A549 (cell line): ENCODE measurements around the gene XCR1. TPM values are rescaled to one million over a fixed set of nuclear protein-coding genes. Genes with fewer than 3 reads are reported as not detected.

Experiments
- ATAC-seq, 2 experiments: fragments of 200-7000 bp in 1 of 2; fragments of >200 bp in 1 of 2; cut with Nextera tagmentation in 1 of 2; cut with Tn5 transposase in 1 of 2; 3 replicates each; pipeline versions ENCODE4 v1.8.0 to v1.9.1; 2018 to 2020; ENCODE audit warnings: mild to moderate bottlenecking in 1 of 2, moderate library complexity in 1 of 2
- CTCF ChIA-PET: fragments of 300-600 bp; sonication (Branson Sonifier 250); formaldehyde crosslinking; extraction: SDS; loops from one replicate; lab custom pipeline; 2021; ENCODE audit warnings: antibody characterized with exemption, inconsistent platforms; lab: Yijun Ruan, JAX
- POLR2A ChIA-PET: fragments of 350-600 bp; formaldehyde crosslinking; extraction: SDS; loops from one replicate; lab custom pipeline; 2021; ENCODE audit warnings: antibody characterized with exemption, inconsistent platforms; lab: Yijun Ruan, JAX
- DNase-seq, 2 experiments: peaks; one replicate each; pipeline versions ENCODE4 v3.0.0 to v3.0.0-alpha.2; 2011 to 2016; ENCODE audit warnings: low read depth in 1 of 2, low spot score in 1 of 2
- FAIRE-seq: peaks from 2 replicates; lab custom pipeline; 2011; peaks lifted over from hg19 to GRCh38; lab: Jason Lieb, UNC
- H3K27ac ChIP-seq, 2 experiments: fragments of >200 bp; sonication (Bioruptor Twin); formaldehyde crosslinking; 3 replicates each; pipeline ENCODE4 v1.5.1; 2016 to 2017
- H3K4me1 ChIP-seq: fragments of >200 bp; sonication (Bioruptor Twin); formaldehyde crosslinking; 3 replicates; pipeline ENCODE4 v1.6.1; 2016
- H3K4me2 ChIP-seq: fragments of >200 bp; sonication (Bioruptor Twin); formaldehyde crosslinking; 3 replicates; pipeline ENCODE4 v1.6.1; 2016
- H3K4me3 ChIP-seq: fragments of >200 bp; sonication (Bioruptor Twin); formaldehyde crosslinking; 3 replicates; pipeline ENCODE4 v1.5.1; 2016
- H3K9me3 ChIP-seq: fragments of >200 bp; sonication (Bioruptor Twin); formaldehyde crosslinking; 3 replicates; pipeline ENCODE4 v1.6.1; 2016
- ATOH8 ChIP-seq: fragments of 250-450 bp; sonication (Bioruptor Pico); IDR thresholded peaks from 2 replicates; pipeline ENCODE4 v1.5.0; 2020; ENCODE audit warnings: low read depth, mild to moderate bottlenecking, moderate library complexity
- CHD4 ChIP-seq: fragments of 200-600 bp; sonication (generic); IDR thresholded peaks from 2 replicates; pipeline ENCODE4 v1.6.1; 2016; ENCODE audit warnings: antibody characterized with exemption, mild to moderate bottlenecking, borderline replicate concordance
- CTCF ChIP-seq: fragments of >200 bp; sonication (Bioruptor Twin); formaldehyde crosslinking; IDR thresholded peaks from 3 replicates; pipeline ENCODE4 v1.5.1; 2016
- ELK1 ChIP-seq: fragments of 150-350 bp; IDR thresholded peaks from 2 replicates; pipeline ENCODE4 v1.6.1; 2014; ENCODE audit warnings: low read depth, mild to moderate bottlenecking, low read length
- EP300 ChIP-seq, 2 experiments: fragments of >200 bp; sonication (Bioruptor Twin); formaldehyde crosslinking; IDR thresholded peaks; 2 replicates in 1 of 2; 3 replicates in 1 of 2; pipeline ENCODE4 v1.6.1; 2016 to 2017
- FOSL2 ChIP-seq, 2 experiments: fragments of 450-650 bp in 1 of 2; fragments of >200 bp in 1 of 2; sonication (Bioruptor Twin) in 1 of 2; formaldehyde crosslinking; IDR thresholded peaks; 2 replicates each; pipeline versions ENCODE4 v1.5.0 to v1.6.1; 2016 to 2020; ENCODE audit warnings: mild to moderate bottlenecking in 1 of 2, moderate library complexity in 1 of 2
- FOXS1 ChIP-seq: fragments of 250-450 bp; sonication (Bioruptor Pico); IDR thresholded peaks from 2 replicates; pipeline ENCODE4 v1.5.0; 2020; ENCODE audit warnings: mild to moderate bottlenecking, moderate library complexity
- GATA3 ChIP-seq: IDR thresholded peaks from 2 replicates; pipeline ENCODE4 v1.6.1; 2012; ENCODE audit warnings: borderline replicate concordance
- HMGXB4 ChIP-seq: fragments of 250-450 bp; sonication (Bioruptor Pico); IDR thresholded peaks from 2 replicates; pipeline ENCODE4 v1.5.0; 2021; ENCODE audit warnings: mild to moderate bottlenecking, moderate library complexity, borderline replicate concordance
- KDM1A ChIP-seq: fragments of 200-600 bp; sonication (generic); IDR thresholded peaks from 2 replicates; pipeline ENCODE4 v1.6.1; 2016; ENCODE audit warnings: low read depth, mild to moderate bottlenecking
- KDM5A ChIP-seq: fragments of 200-600 bp; sonication (generic); IDR thresholded peaks from 2 replicates; pipeline ENCODE4 v1.6.1; 2016; ENCODE audit warnings: antibody characterized with exemption, mild to moderate bottlenecking
- MAFK ChIP-seq: fragments of 450-650 bp; IDR thresholded peaks from 2 replicates; pipeline ENCODE4 v1.6.1; 2014; ENCODE audit not compliant: partially characterized antibody
- MAX ChIP-seq: IDR thresholded peaks from 2 replicates; pipeline ENCODE4 v1.6.1; 2012
- MAZ ChIP-seq: fragments of 150-350 bp; IDR thresholded peaks from 2 replicates; pipeline ENCODE4 v1.6.1; 2014; ENCODE audit warnings: antibody characterized with exemption, low read depth, low read length, borderline replicate concordance
- MYC ChIP-seq: IDR thresholded peaks from 2 replicates; pipeline ENCODE4 v1.6.1; 2012; ENCODE audit warnings: mild to moderate bottlenecking, inconsistent platforms, low read length, improper control_type of control experiment, borderline replicate concordance
- PBX3 ChIP-seq: IDR thresholded peaks from 2 replicates; pipeline ENCODE4 v1.6.1; 2012
- PHF8 ChIP-seq: fragments of 200-600 bp; sonication (generic); IDR thresholded peaks from 2 replicates; pipeline ENCODE4 v1.6.1; 2016; ENCODE audit warnings: low read depth, mild to moderate bottlenecking, antibody characterized with exemption, moderate library complexity, borderline replicate concordance
- POLR2A ChIP-seq: IDR thresholded peaks from 2 replicates; pipeline ENCODE4 v1.6.1; 2012; ENCODE audit warnings: mild to moderate bottlenecking, low read length
- POLR2AphosphoS2 ChIP-seq: conservative IDR thresholded peaks from 2 replicates; pipeline ENCODE4 v1.6.1; 2012; ENCODE audit warnings: low read length, improper control_type of control experiment, inconsistent platforms
- RCOR1 ChIP-seq: fragments of 150-350 bp; IDR thresholded peaks from 2 replicates; pipeline ENCODE4 v1.6.1; 2014; ENCODE audit warnings: antibody characterized with exemption, low read length, low read depth
- TFCP2L1 ChIP-seq: fragments of 250-450 bp; sonication (Bioruptor Pico); IDR thresholded peaks from 2 replicates; pipeline ENCODE4 v1.5.0; 2021; ENCODE audit warnings: mild to moderate bottlenecking
- USF2 ChIP-seq: fragments of 450-650 bp; IDR thresholded peaks from 2 replicates; pipeline ENCODE4 v1.6.1; 2014; ENCODE audit warnings: antibody characterized with exemption
- WGBS: methylation state at CpG from one replicate; pipeline ENCODE4 v1.1.6; 2017; ENCODE audit errors: missing lambda C conversion rate; 5-methylcytosine and 5-hydroxymethylcytosine counted together
- polyA plus RNA-seq, 4 experiments: library from polyadenylated mRNA; depleted of rRNA in 3 of 4; stranded (reverse); fragments of >200 nt; fragmentation: RNase III in 1 of 4; extraction: RNeasy Plus Mini Kit Qiagen cat#74134 plus additional on column Dnase treatment in 1 of 4; gene quantifications; 2 replicates in 3 of 4; 3 replicates in 1 of 4; pipeline ENCODE4 v1.2.3, GENCODE V29; 2011 to 2017

The XCR1 gene
- polyA plus RNA-seq, 2 of the 4 experiments (the other 2 are of a cell fraction), result not detected

GRCh38 chr3:46060551-46060950, 33.3 kb upstream of the XCR1 start:
- H3K4me3 ChIP-seq, result no peak overlapping the region
- FAIRE-seq, result no peak
- no peak overlapping the region for H3K27ac ChIP-seq
- H3K4me1 ChIP-seq, result no peaks in the 10 kb centered on the region
- no peak for DNase-seq
- CTCF ChIA-PET, result no interaction called here
- no peak for TF ChIP-seq MAX
- TF ChIP-seq FOSL2 (IDR thresholded peaks at IDR 0.05), result no peak
- TF ChIP-seq FOSL2 (CRISPR knock-in tag; IDR thresholded peaks at IDR 0.05), result no peak
- no peak for TF ChIP-seq CHD4
- no peak for TF ChIP-seq USF2
- no peak for TF ChIP-seq CTCF
- TF ChIP-seq GATA3, result no peak
- TF ChIP-seq FOXS1, result no peak
- TF ChIP-seq MAZ, result no peak
- no peak overlapping the region for H3K4me2 ChIP-seq
- no peak for ATAC-seq
- WGBS, result 0% methylated on average over 1 of the region's 2 CpGs
- POLR2A ChIA-PET, result no interaction called here
- no peaks in the 10 kb centered on the region for H3K9me3 ChIP-seq

- Histone ChIP-seq H3K27ac (no peak overlapping the region), H3K4me2 (no peak overlapping the region), H3K9me3 (no peaks in the 10 kb centered on the region), H3K4me1 (no peaks in the 10 kb centered on the region), H3K4me3 (no peak overlapping the region)
- no peak for FAIRE-seq
- ChIA-PET POLR2A (no interaction called here), CTCF (interaction anchor here (1.3 kb wide), 1 partner anchor 121 kb away, joined by 5 read pairs; no protein-coding TSS in a partner anchor)
- no peak for DNase-seq
- no peak for ATAC-seq
- TF ChIP-seq POLR2AphosphoS2 (no peak), MAFK (no peak), HMGXB4 (CRISPR knock-in tag) (no peak), USF2 (no peak), MYC (no peak), RCOR1 (no peak), TFCP2L1 (CRISPR knock-in tag) (no peak), ELK1 (no peak), POLR2A (no peak), KDM1A (no peak), PHF8 (no peak), PBX3 (no peak), ATOH8 (CRISPR knock-in tag) (no peak), KDM5A (no peak), CHD4 (no peak), EP300 (IDR thresholded peaks at IDR 0.05) (no peak)
- 37% methylated on average over 3 of the region's 3 CpGs for WGBS
Observed at GRCh38 chr3:46059432-46059831, 32.1 kb upstream of the XCR1 start.
